NCI-H2171 treated with DMSO at 0.1 percent for 48 hours (cell line): ENCODE data around the gene MLLT10.
"Not testable (repeated sequence)": the region's sequence is repeated elsewhere in the genome, so short reads cannot be mapped to it uniquely, and the experiment has no call there.

Source experiments
- DNase-seq: peaks from one replicate; lab custom pipeline; 2025; lab: John Stamatoyannopoulos, UW

MLLT10 gene

GRCh38 chr10:21700474-21700873, 166.4 kb downstream of the MLLT10 start:
- DNase-seq: no peak

DNA sequence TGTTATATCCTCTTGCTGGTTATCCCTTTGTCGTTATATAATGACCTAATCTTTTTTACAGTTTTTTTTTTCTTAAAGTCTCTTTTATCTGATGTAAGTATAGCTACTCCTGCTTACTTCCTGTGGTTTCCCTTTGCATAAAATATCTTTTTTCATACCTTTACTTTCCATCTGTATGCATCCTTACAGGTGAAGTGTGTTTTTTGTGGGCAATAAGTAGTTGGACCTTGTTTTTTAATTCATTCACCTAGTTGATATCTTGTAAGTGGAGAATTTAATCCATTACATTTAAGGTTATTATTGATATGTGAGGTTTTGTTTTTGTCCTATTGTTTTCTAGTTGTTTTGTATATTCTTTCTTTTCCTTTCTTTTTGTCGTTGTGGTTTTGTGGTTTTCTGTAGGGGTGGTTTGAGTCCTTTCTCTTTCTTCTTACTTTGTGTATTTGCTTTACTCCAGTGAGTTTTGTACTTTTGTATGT, 168.6 kb downstream of the MLLT10 start:
- DNase-seq: no peak

- no peak for DNase-seq
These were observed 171.3 kb downstream of the MLLT10 start for GRCh38 chr10:21705142-21705827.

DNA sequence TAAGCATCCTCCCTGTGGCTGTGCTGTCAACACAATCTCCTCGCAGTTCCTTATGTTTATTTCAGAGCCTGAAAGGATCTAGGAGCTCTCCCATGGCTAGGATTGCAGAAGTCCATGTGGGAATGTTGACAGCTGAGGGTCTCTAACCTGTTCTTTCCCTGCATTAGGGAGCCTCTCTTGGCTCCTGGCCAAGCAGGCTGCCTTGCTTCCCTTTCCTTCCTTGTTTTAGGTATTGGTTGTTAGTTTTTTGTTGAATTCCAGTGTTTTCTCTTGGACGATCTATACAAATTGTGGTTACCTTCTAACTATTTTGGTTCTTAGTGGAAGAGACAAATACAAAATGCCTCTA, 171.8 kb downstream of the MLLT10 start:
- DNase-seq: no peak

- DNase-seq: no peak
These were observed 173.5 kb downstream of the MLLT10 start for GRCh38 chr10:21707498-21707897.

- DNase-seq: no peak
These were observed 178.9 kb downstream of the MLLT10 start for GRCh38 chr10:21712975-21713374.

GRCh38 chr10:21715531-21716195, 181.6 kb downstream of the MLLT10 start:
- no peak for DNase-seq

DNA sequence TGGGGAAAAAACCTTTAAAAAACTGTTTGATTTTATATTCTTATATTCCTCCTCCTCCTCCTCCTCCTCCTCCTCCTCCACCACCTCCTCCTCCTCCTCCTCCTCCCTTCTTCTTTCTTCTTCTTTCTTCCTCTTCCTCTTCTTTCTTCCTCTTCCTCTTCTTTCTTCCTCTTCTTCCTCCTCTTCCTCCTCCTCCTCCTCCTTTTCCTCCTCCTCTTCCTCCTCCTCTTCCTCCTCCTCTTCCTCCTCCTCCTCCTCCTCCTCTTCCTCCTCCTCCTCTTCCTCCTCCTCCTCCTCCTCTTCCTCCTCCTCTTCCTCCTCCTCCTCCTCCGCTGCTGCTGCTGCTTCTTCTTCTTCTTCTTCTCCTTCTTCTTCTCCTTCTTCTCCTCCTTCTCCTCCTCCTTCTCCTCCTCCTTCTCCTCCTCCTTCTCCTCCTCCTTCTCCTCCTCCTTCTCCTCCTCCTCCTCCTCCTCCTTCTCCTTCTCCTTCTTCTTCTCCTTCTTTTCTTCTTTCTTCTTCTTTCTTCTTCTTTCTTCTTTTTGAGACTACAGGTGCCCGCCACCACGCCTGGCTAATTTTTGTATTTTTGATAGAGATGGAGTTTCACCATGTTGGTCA, 183.5 kb downstream of the MLLT10 start:
- not testable (repeated sequence) for DNase-seq

- no peak for DNase-seq
These were observed 185.5 kb downstream of the MLLT10 start for GRCh38 chr10:21719502-21719901.

- DNase-seq: no peak
These were observed 186.1 kb downstream of the MLLT10 start for GRCh38 chr10:21720090-21720489.

DNA sequence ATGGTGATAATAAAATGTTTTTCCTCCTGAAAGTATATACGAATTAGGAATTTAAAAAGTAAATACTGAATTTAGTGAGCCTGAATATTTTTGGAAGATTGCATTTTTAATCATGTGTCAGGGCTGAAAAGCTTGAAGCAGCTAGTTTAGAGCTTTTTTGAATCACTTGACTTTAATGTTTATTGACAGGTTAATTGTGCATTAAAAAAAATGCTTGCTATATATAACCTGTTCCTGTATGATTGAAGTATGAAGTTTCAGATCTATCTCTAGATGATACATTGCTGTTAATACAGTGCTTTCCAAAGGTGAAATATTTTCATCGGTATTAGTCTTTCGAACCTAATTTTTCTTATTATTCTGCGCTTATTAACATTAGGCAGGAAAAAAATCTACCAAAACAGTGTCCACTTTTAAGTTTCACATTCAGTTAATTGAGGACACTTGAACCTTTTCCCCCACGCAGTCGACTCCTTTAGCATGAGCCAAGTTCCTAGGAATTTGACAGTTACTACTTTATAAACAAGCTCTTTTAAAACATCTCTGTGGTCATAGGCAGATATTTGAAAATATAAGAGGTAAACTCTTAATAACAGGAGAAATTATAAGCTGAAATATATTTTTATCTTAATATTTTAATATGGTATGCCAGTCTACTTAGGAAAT, 187.1 kb downstream of the MLLT10 start:
- no peak for DNase-seq

GRCh38 chr10:21722209-21722608, 188.2 kb downstream of the MLLT10 start:
- no peak for DNase-seq

DNA sequence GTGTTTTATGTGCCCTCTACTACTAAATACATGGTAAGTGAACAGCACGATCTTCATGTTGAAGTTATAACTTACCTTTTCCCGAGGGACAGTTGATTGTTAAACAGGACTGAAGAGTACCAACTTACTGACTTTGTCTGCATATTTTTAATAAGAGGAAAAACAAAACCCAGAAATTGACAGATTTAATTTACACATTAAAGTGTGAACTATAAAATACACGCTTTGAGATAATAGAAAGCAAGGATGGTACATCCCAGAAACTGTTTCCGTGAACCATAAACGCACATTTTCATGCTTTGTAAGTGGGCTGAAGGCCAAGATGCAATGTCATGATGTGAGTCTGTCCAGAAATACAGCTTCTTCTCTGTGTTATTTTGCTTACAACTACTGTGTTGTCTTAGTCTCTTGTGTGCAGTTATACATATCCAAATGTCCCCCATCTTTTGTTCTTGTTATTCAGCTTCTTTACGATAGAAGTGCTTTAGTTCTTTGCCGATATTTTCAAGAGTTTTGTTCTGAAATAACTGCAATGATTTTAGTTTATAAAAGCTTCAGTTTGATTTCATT, 190.1 kb downstream of the MLLT10 start:
- peak; percentile 32 for DNase-seq

- peak; percentile 94 for DNase-seq
These were observed 190.8 kb downstream of the MLLT10 start for GRCh38 chr10:21724687-21725367.

DNA sequence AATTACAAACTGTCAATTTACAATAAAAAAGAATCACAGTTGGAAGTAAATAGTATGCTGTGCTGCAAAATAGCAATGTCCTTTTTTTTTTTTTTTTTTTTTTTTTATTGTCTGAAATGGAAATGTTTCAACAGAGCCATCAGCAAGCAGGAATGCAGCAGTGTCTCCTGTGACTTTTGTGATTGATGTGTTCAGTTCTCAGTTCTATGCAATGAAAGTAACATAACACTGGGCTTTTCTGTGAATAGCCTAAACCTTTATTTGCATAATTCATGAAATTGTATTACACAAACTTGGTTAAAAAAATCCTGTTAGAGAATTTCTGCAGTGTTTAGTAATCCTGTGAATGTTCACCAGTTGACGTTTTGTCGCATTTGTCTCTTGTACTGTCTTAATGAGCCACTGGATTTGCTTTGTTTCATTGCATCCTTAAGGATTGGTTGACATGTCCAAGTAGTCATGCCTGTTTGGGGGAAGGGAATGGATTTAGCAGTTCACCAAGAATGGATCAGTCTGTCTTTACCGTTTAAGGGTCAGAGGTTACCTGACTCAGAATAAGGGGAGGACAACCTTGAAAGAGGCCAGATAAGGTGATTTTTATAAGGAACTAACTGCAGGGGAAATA, 192.7 kb downstream of the MLLT10 start:
- no peak for DNase-seq

DNA sequence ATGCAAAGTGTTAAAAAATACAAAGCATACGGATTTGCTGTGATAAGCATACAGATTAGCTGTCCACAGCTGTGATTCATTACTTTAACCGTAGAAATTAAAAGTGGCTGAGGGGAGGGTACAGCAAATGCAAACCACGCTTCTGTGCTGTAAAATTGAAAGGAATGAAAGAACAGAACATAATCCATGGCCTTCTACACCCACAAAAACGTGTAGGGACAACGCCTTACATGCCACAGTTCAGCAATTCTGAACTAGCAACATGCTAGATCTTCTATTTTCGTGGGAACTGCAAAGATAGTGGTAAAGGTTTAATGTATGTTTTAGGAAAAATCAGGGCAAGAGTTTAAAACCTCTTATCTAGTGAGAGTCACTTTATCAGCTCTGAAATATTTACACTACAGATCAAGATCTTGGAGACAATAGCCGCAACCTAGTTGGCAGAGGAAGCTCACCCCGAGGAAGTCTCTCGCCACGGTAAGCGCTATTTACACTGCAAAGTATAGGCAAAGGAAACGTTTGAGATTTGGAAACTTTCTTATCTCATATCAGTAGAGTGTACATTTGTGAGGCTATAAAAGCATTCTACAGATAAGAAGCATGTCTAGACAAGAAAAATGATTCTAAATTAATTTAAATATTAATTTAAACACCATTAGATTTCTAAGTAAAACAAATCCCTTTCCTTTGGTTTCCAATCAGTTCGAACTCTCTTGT, 193.6 kb downstream of the MLLT10 start:
- no peak for DNase-seq

DNA sequence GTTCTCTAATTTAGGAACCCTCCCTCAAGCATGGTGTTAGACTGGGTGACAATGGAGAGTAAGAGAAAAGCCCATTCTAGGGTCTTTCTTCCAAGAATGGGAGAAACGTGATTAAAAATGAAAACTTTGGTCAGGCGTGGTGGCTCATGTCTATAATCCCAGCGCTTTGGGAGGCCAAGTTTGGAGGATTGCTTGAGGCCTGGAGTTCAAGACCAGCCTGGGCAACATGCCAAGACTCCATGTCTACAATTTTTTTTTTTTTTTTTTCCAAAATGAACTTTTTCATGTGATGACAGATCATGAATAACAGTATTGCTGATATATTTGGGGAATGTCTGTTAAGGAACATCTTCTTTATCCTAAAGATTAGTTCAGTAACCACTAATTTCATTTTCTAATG, 194.6 kb downstream of the MLLT10 start:
- no peak for DNase-seq

GRCh38 chr10:21732067-21732772, 198.2 kb downstream of the MLLT10 start:
- no peak for DNase-seq

DNA sequence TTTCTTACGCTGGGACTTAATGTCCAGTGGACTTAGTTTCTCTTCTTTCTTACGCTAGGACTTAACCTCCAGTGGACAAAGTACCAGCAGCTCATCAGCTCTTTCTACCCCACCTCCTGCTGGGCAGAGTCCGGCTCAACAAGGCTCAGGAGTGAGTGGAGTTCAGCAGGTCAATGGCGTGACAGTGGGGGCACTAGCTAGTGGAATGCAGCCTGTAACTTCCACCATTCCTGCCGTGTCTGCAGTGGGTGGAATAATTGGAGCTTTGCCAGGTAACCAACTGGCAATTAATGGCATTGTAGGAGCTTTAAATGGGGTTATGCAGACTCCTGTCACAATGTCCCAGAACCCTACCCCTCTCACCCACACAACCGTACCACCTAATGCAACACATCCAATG, 199.7 kb downstream of the MLLT10 start:
- no peak for DNase-seq

GRCh38 chr10:21737106-21737505, 203.1 kb downstream of the MLLT10 start:
- no peak for DNase-seq
